GM19240 (cell line): Measurements from ENCODE around the gene SECTM1.

Experiments
- DNase-seq: peaks from one replicate; pipeline ENCODE4 v3.0.0; 2011; ENCODE audit warnings: low spot score; ENCODE audit not compliant: insufficient read length

Gene SECTM1

DNA sequence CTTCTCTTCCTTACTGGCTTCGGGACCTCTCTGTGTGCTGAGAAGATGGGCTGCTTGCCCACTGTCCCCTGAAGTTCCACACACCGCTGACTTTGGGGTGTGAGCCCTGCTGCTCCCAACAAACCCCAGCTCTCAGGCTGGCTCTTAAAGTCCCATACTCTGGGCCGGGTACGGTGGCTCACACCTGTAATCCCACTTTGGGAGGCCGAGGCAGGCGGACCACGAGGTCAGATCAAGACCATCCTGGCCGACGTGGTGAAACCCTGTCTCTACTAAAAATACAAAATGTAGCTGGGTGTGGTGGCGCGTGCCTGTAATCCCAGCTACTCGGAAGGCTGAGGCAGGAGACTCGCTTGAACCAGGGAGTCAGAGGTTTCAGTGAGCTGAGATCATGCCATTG is 33.3 kb downstream of the SECTM1 start:
- DNase-seq: no peak

DNA sequence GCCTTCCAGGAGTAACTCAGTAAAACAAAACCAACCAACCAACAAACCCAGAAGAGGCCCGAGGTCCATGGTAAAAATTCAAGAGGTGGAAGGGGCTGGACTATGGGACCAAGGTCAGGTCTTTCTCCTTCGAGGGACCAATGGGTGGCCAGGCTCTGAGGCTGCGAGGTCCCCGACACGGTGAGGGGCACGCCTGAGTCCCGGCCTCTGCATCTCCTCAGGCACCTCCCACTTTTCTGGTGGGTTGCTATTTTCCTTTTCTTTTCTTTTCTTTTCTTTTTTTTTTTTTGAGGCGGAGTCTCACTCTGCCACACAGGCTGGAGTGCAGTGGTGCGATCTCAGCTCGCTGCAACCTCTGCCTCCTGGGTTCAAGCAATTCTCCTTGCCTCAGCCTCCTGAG is 34.1 kb downstream of the SECTM1 start:
- DNase-seq: no peak

DNA sequence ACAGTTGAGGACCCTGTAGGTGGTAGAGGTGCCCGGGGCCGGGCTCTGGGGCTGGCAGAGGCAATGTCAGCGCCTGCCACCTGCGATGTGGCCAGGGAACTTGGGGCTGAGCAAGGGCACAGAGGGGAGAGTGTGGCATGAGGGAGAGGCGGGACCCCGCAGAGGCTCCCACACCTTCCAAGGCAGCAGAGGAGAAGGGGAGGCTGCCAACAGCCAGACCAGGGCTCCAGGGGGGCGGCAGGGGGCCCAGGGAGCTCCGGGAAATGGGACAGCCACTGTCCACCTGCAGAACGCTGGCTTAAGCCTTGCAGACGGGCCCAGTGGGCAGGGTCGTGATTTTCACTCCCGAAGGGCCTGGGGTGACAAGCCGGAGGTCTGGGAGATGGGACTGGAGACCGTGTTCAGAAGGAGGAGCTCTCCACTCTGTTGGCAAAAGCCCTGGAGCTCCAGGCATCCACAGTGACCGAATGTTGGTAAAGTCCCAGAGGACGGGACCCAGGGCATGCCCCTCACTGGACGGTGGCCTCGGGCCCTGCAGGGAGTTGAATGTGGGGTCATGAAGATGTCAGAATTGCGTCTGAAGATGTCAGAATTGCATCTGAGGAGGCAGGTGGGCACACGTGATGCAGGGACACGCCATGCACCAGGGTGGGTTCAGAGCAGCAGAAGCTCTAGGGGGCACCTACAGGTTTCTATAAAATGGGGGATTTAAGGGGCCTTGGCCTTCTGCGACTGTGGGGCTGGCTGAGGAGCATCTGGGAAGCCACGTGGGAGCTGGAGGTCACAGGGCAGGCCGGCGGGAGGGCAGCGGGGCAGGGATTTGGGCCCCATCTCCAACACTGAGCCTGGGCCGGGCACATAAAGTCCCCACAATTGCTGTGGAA is 34.8 kb downstream of the SECTM1 start:
- DNase-seq: no peak

DNA sequence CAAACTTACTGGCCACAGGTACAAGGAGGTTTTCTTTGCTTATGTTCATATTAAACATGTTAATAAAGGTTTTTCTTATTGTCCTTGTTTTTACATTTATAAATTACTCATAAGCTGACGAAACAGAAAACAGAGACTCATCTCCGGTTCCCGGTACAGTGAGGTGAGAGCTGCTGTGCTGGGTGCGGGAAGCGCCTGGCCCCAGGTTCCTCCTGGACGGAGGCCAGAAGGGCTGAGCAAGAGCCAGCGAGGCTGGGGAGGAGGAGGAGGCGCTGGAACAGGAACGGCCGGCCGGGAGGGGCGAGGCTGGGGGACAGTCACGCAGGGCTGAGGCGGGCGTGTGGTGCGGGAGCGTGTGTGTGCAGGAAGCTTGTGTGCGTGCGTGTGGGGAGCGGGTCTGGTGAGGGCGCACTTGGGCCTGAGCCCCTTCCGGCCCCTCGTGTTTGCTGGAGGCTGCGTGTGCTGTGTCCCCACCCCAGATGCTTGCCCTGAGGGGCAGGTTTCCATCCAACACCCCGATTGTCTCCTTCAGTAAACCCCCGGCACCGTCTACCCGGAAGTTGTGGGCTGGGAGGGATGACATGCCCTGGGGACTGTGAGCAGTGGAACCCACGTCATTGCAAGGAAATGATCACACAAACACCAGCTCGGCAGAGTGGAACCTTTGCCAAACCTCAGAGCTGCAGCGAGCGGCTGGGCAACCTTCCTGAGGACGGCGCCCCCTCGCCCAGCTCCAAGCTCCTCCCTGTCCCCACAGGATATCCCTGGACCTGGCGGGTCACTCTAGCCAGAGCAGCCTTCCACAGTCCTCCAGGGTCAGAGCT is 35.6 kb downstream of the SECTM1 start:
- peak; percentile 91 for DNase-seq

DNA sequence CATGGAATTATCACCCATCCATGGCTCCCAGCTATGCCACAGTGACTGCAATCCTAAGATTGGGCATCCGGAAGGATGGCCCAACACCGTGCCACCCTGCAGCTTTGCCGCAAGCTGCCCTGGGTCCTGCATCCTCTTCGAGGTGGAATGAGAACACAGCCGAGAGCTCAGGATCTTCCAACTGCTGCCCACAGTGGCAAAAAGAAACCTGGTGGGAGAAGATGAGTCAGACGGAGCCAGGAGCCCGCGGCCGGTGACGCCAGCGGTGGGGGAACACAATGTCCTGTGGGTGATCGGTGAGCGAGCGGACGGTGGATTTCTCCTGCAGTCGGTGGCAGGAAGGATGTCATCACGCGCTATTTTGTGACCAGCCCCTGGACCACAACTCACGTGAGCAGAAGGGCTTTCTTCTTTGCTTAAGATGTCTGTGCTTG is 36.3 kb downstream of the SECTM1 start:
- DNase-seq: no peak

DNA sequence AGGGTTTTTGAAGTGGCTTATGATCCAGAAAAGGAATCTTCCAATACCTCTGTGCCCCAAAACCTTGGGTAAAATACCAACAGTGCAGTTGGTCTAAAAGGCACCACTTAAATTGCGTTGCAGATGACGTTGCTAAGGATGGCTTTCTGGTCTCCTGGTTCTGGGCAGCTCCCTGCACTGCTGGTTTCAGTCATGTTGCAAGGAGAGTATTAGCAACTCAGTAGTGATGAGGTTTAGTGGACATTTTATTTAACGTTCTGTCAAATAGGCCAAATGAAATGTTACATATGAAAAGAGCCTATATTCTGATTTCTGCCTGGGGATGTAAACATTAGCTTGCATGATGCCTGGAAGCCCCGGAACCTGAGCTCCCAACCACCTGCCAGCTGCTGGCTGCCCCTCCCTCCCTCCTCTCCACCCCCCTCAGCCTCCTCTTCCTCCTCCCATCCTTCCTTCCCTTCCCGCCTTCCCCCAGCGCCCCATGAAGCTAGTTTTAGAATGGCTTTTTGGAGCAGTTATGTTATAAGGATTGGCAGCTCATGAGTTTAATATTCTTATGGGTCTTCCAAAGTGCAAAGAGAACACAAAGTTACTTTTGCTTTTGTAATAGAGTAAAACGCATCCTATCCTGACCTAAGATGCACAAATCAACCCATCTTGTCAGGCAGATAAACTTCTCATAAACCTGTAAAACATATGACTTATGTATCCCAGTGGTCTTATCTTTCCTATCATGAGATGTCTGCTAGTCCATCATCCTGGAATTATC is 36.9 kb downstream of the SECTM1 start:
- no peak for DNase-seq

DNA sequence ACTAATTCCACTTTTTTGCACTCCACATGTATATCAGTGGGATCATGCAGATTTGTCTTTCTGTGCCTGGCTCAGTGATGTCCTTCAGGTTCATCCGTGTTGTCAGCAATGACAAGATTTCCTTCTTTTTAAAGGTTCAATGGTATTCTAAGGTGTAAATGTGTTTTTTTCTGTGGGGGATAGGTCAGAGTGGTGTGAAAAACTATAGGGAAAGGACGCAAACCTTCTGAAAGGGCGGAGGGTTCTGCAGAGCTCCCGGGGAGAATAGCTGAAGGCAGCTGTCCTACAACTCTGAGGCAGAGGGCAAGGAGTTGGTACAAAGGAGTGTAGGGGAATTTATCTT is 38.1 kb downstream of the SECTM1 start:
- DNase-seq: no peak

DNA sequence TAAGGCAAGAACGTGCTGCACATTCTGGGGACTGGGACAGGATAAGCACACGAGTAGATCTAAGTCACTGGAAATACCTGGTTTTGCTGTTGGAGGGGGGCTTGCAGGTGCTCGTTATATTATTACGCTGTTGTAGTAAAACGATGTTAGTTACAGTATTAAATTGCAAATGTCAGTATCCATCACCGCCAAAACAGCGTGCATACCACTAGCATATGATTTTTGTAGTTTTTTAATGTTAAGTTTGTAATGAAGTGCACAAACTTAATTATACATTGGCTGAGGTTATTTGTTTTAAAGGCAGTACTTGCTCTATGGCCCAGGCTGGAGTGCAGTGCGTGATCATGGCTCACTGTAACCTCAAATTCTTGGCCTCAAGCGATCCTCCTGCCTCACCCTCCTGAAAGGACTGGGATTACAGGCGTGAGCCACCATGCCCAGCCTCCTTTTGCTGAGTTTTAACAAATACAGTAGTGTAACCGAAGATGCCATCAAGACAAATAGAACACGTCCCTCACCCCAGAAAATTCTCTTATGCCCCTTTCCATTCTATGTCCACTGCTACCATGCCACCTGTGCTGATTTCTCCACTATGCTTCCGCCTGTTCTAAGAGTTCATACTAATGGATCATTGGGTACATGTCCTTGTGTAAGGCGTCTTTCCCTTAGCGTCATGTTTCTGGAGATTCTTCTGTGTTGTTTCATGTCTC is 39.3 kb downstream of the SECTM1 start:
- DNase-seq: no peak

DNA sequence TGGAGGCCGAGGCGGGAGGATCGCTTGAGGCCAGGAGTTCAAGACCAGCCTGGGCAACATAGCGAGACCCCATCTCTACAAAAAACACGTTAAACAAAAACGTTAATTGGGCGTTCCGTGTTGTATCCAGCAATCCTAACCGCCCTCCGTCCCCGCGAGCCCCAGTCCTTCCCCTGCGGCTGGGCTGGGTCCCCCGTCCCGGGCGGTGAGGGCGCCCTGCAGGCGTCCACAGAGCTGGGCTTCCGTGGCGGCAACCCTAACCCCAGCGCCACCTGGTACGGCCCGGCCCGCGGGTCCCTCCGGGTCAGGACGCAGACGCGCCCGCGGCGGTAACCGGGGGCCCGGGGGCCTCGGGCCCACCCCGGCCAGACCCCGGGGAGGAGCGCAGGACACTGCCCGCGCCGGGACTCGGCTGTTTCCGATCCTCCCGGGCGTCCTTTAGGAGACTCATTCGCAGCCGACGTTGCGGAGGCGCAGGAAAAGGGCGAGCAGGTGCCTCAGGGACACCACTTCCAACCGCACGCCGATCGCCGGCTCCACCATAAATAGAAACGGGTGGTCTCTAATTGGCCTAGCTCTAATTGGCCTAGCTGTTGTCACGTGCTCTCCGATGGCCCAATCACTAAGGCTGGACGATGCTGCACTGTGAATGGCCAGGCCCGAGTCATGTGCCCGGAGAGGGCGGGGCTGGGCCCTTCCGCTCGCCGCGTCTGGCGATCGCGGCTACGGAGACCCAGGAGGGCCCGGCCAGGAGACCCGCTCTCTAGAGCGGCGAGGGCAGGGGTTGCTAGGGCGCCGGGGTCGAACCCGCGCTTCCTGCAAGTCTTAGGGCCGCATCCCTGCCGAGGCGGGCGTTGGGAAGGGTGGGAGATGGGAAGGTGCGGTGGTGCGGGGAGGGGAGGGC is 41.1 kb downstream of the SECTM1 start:
- peak; percentile 99 for DNase-seq

DNA sequence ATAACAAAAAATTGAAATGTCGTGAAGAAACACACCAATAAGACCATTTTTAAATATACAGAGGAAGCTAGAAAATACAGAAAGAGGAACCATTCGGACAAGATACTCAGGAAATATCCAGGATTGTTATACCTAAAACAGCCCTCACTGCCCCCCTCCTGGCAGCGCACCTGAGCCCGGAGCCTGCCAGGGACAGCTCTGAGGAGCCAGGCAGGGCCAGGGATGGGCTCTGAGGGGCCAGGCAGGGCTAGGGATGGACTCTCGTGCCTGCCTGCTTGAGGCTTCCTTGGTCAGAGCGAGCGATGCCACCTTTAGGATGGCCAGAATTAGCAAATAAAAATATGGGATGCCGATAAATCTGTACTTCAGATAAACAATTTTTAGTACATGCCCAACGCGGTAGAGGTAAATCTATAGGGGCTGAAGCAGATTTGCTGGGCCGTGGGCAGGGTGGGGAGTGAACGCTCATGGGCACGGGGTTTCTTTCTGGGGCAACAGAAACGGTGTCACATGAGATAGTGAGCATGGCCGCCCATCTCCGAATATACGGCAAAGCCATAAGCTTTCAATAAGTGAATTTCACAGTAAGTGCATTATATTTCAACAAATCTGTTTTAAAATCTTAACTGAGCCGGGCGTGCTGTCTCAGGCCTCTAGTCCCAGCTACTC is 41.9 kb downstream of the SECTM1 start:
- DNase-seq: no peak

DNA sequence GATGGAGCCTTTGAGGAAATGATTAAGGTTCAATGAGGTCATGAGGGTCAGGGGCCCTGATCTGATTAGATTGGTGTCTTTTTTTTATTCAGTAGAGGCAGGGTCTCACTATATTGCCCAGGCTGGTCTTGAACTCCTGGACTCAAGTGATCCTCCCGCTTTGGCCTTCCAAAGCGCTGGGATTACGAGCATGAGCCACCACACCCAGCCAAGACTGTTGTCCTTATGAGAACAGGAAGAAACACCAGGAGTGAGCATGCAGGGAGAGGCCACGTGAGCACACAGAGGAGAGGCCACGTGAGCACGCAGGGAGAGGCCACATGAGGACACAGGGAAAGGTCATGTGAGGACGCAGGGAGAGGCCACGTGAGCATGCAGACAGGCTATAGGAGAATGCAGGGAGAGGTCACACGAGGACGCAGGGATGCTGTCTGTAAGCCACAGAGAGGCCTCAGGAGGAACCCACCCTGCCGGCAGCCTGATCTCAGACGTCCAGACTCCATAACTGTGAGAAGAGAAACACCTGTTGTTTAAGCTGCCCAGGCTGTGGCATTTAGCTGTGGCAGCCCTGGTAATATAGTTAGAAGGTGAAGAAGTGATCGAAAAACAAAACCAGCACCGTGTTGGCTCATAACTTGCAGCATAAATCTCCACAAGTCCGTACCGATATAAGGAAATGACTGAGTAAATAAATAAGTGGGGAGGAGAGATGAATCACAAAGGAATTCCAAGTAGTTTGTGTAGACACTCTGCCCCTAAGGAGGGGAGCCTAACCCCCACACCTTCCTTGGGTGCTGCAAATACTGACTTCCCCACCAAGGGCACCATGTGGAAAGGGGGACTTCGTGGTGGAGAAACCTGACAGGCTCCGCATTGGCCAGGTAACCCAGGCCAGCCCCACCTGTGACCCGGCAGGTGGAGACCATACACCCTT is 45.4 kb downstream of the SECTM1 start:
- DNase-seq: no peak

DNA sequence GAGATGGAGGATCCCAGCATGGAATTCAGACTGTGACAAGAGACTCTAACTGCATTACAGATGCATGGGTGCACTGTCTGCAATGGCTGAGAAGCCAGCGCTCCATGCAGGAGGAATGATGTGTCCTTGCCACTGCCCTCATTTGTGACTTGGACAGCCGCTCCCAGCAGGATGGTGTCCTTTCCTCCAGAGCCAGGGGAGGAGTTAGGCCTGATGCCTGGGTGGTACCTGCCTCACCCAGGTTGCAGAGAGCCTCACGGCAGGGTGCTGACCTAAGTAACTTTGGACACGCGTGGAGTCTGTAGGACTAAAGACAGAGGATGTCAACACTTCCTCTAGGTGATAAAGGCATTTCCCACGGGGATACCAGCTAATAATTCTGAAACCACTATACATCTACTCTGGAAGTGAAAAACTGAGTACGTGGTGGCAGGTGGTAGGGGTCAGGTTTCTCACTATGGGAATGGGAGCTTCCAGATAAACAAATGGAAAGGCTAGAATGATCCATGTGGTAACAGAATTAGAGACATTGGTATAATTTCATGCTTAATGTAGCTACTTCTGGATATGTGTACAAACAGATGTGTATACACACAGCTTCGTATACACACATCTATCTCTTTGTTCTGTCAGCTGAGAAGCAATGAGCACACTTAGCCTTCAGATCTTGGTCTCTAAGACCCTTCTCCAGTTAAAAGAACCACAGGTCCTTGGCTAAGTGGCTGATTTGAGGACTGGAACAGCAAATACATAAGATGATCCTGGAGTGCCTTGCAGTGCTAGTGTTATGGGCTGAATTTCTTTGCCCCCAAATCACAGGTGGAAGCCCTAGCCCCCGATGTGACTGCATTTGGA is 46.3 kb downstream of the SECTM1 start:
- no peak for DNase-seq

DNA sequence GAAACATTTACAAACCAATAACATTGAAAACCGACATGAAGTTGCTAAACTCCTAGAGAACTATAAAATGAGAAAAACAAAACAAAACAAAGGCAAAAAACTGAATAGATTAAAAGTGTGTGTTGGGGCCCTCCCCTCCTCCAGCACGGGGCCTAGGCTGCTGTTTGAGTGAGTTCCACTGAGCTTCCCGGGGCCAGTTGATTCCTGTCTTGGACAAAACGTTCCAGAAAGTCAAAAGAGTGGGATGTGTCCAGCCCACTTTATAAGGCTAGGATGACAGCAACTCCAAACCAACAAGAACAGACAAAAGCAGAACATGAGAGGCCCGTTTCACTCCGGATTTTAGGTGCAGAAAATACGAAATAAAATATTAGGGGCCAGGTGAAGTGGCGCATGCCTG is 48.4 kb downstream of the SECTM1 start:
- no peak for DNase-seq

DNA sequence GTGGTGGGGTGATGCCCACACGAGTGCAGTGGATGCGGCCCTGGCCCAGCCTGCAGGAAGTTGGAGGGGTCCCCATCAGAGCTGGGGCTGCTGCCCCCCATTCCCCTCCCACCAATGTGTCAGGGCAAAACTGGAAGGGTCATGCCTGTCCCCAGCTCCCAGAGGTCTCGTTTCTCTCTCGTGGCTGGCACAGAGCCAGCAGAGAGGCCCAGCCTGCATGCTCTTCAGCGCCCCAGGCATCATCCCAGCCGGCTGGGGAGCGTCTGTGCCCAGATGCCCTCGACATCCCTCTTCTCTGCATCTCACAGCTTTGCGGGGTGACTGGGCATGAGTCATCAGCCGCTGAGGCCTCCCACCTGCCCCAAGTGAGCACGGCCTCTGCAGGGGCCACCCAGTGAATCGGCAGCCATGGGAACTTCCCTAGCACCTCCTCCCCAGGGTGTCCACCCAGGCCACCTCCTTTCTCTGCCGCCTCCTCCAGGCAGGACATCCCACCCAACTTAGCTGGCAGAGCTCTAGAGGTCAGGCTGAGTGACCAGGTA is 50.3 kb downstream of the SECTM1 start:
- DNase-seq: no peak

DNA sequence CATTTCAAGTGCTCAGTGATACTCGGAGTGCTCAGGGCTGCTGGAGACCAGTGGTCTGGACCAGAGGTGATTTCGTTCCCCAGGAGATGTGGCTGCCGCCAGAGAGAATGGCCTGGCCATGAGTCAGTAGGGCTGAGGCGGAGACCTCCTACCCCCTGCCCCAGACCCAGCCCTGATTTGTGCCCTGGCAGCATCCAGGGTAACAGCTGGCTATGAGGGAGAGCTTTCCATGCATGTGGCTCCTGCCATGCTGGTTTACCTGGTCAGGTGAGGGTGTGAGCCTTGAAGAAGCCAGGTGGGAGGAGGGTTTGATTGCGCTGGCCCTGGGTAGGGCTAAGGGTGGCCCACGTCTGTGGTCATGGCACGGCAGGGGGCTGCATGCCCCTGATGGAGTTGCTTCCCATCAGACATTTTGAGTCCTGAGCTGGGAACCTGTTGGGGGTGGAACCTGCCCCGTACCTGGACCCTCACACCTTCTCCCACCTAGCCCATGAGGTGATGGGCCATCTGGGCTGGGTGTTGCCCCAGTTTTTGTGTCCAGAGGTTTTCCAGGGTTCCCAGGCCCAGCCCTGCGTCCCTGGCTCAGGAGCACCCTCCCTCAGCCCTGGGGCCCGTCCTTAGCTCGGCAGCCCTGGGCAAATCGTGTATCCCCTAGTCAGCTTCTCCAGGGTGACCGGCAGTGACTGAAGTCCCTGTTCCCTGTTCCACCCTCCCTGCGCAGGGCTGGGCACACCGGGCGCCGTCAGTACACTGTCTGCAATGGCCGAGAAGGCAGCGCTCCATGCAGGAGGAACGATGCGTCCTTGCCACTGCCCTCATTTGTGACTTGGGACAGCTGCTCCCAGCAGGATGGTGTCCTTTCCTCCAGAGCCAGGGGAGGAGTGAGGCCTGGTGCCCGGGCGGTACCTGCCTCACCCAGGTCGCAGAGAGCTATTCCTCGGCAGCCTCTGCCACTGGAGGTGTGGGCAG is 51.0 kb downstream of the SECTM1 start:
- DNase-seq: no peak
